Tibial nerve (tissue), 4 donors: ENCODE measurements around the gene ZNF573. TPM values are rescaled to one million over a fixed set of nuclear protein-coding genes. Genes with fewer than 3 reads are reported as not detected.

Source experiments
- DNase-seq, 2 donors: peaks; one replicate each; pipeline ENCODE4 v3.0.0-alpha.2; 2019; ENCODE audit warnings: low spot score in 2 of 2
- H3K27ac ChIP-seq, 4 donors: fragments of 200-600 bp; sonication (generic) in 3 of 4; one replicate each; pipeline ENCODE4 v1.5.1; 2017 to 2019; ENCODE audit warnings: mild to moderate bottlenecking in 1 of 4
- H3K27me3 ChIP-seq, 2 donors: fragments of 200-600 bp; sonication (generic) in 1 of 2; one replicate each; pipeline versions ENCODE4 v1.5.1 to v1.6.0; 2017 to 2019
- H3K36me3 ChIP-seq, 3 donors: fragments of 200-600 bp; sonication (generic); one replicate each; pipeline ENCODE4 v1.5.1; 2018 to 2019
- H3K4me1 ChIP-seq, 4 donors: fragments of 200-600 bp; sonication (generic) in 3 of 4; one replicate each; pipeline ENCODE4 v1.5.1; 2017 to 2019
- H3K4me3 ChIP-seq, 4 donors: fragments of 200-600 bp; sonication (generic) in 3 of 4; one replicate each; pipeline ENCODE4 v1.5.1; 2017 to 2019; ENCODE audit warnings: mild to moderate bottlenecking in 1 of 4, moderate library complexity in 1 of 4
- H3K9me3 ChIP-seq, 4 donors: fragments of 200-600 bp; sonication (generic) in 3 of 4; one replicate each; pipeline ENCODE4 v1.5.1; 2017 to 2019
- EP300 ChIP-seq, 2 donors: sonication (generic); formaldehyde crosslinking; IDR thresholded peaks; one replicate each; pipeline ENCODE4 v1.6.1; 2017; ENCODE audit warnings: antibody characterized with exemption in 2 of 2, mild to moderate bottlenecking in 1 of 2
- POLR2A ChIP-seq, 2 donors: fragments of 450-650 bp; IDR thresholded peaks; one replicate each; pipeline ENCODE4 v1.6.1; 2017; ENCODE audit warnings: antibody characterized with exemption in 2 of 2, mild to moderate bottlenecking in 2 of 2, moderate library complexity in 2 of 2
- WGBS, 2 donors: methylation state at CpG; one replicate each; pipeline ENCODE4 v1.1.5; 2018; 5-methylcytosine and 5-hydroxymethylcytosine counted together
- total RNA-seq, 4 donors: library from RNA; depleted of rRNA; stranded (reverse); fragments of >200 nt; gene quantifications; one replicate each; pipeline ENCODE4 v1.1.0, GENCODE V29; 2016
- TF ChIP-seq, protein P1 (sequence below), 5 experiments: fragments of 200-600 bp in 3 of 5; fragments of 450-650 bp in 2 of 5; sonication (generic) in 3 of 5; IDR thresholded peaks; one replicate each; pipeline ENCODE4 v1.5.1; 2016 to 2019; ENCODE audit warnings: antibody characterized with exemption in 5 of 5, mild to moderate bottlenecking in 3 of 5, moderate library complexity in 2 of 5

The ZNF573 gene
- total RNA-seq, 4 donors from 2014 or later, result 7.8 to 13.6 (median 9.5) TPM

DNA sequence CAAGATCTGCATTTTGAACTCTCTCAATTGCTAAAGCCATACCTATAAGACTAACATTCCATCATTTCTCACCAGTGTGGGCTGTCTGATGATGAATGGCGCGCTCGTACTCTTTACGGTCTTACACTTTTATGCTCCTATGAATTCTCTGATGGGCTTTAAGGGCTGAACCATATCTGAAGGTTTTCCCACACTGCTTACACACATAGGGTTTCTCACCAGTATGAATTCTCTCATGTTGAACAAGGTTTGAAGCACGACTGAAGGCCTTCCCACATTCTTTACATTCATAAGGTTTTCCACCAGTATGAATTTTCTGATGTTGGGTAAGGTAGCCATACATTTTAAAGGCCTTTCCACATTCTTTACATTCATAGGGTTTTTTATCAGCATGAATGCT lies 41.0 kb downstream of the ZNF573 start:
- DNase-seq, result no peak
- TF ChIP-seq POLR2A (IDR thresholded peaks at IDR 0.05) (no peak), EP300 (IDR thresholded peaks at IDR 0.05) (no peak)
- TF ChIP-seq, protein P1, sequence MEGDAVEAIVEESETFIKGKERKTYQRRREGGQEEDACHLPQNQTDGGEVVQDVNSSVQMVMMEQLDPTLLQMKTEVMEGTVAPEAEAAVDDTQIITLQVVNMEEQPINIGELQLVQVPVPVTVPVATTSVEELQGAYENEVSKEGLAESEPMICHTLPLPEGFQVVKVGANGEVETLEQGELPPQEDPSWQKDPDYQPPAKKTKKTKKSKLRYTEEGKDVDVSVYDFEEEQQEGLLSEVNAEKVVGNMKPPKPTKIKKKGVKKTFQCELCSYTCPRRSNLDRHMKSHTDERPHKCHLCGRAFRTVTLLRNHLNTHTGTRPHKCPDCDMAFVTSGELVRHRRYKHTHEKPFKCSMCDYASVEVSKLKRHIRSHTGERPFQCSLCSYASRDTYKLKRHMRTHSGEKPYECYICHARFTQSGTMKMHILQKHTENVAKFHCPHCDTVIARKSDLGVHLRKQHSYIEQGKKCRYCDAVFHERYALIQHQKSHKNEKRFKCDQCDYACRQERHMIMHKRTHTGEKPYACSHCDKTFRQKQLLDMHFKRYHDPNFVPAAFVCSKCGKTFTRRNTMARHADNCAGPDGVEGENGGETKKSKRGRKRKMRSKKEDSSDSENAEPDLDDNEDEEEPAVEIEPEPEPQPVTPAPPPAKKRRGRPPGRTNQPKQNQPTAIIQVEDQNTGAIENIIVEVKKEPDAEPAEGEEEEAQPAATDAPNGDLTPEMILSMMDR (IDR thresholded peaks at IDR 0.05), result no peak
- Histone ChIP-seq H3K9me3 (peaks cover 0 to 96% (median 31%) of the 10 kb centered on the region in 4 donors), H3K4me3 (no peak overlapping the region), H3K27ac (no peak overlapping the region), H3K4me1 (no peaks in the 10 kb centered on the region), H3K27me3 (no peaks in the 10 kb centered on the region), H3K36me3 (peaks cover 7 to 99% (median 20%) of the 10 kb centered on the region in 3 donors)
- WGBS, 2 donors, result 79 to 80% methylated on average over 5 of the region's 5 CpGs

DNA sequence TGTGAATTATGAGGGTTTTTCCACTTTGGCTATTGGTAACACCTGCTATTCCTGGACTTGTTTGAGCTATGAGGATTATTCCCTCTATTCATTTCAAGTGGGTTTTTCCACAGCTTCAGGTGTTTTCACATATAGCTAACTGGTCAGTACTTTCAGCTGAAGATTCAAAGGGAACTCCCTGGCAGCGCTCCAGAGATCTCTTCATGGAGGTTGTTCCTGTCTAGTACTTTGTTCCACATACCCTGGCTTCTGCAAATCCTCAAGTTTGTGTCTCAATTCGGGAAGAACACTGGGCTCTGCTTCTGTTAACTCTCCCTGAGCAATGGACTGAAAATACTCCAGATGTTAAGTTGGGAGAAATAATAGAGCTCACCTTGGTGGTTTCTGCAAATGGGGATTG lies 54.2 kb downstream of the ZNF573 start:
- 89 to 94% methylated on average over 2 of the region's 2 CpGs for WGBS, 2 donors
- Histone ChIP-seq H3K4me3 (no peak overlapping the region), H3K36me3 (peaks cover 0 to 7% (median 0%) of the 10 kb centered on the region in 3 donors), H3K4me1 (no peaks in the 10 kb centered on the region), H3K9me3 (peaks cover 0 to 17% (median 3%) of the 10 kb centered on the region in 4 donors), H3K27ac (no peak overlapping the region), H3K27me3 (no peaks in the 10 kb centered on the region)
- TF ChIP-seq, protein P1 (IDR thresholded peaks at IDR 0.05), result no peak
- no peak for TF ChIP-seq EP300 (IDR thresholded peaks at IDR 0.05)
- no peak for TF ChIP-seq POLR2A (IDR thresholded peaks at IDR 0.05)
- no peak for DNase-seq

DNA sequence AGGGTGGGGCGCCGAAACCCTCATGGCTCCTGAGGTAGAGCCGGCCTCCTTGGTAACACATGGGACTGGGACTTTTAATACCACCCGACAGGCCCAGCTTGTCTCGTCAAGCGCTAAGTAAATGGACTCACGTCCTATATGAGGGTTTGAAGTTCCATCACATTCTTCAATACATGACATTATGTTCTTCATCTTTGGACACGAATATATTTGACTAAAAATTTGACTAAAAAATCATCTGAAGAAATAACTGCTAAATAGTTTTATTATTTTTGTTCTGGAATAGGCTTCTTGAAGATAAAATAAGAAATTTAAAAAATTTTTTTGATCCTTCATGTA lies 59.5 kb downstream of the ZNF573 start:
- H3K4me1 ChIP-seq, result peaks cover 0 to 11% (median 7%) of the 10 kb centered on the region in 4 donors
- H3K9me3 ChIP-seq, result no peaks in the 10 kb centered on the region
- H3K27me3 ChIP-seq, result no peaks in the 10 kb centered on the region
- TF ChIP-seq, protein P1 (IDR thresholded peaks at IDR 0.05), result peak in 1 of 5 experiments; percentile 11
- no peak for TF ChIP-seq POLR2A (IDR thresholded peaks at IDR 0.05)
- no peak for DNase-seq
- H3K4me3 ChIP-seq, result peak overlapping the region; percentile 68 to 96 (median 82)
- WGBS, 2 donors, result 7 to 8% methylated on average over 8 of the region's 8 CpGs
- peak overlapping the region in 3 of 4 donors; percentile 80 to 87 (median 86) for H3K27ac ChIP-seq
- peaks cover 0 to 10% (median 0%) of the 10 kb centered on the region in 3 donors for H3K36me3 ChIP-seq

DNA sequence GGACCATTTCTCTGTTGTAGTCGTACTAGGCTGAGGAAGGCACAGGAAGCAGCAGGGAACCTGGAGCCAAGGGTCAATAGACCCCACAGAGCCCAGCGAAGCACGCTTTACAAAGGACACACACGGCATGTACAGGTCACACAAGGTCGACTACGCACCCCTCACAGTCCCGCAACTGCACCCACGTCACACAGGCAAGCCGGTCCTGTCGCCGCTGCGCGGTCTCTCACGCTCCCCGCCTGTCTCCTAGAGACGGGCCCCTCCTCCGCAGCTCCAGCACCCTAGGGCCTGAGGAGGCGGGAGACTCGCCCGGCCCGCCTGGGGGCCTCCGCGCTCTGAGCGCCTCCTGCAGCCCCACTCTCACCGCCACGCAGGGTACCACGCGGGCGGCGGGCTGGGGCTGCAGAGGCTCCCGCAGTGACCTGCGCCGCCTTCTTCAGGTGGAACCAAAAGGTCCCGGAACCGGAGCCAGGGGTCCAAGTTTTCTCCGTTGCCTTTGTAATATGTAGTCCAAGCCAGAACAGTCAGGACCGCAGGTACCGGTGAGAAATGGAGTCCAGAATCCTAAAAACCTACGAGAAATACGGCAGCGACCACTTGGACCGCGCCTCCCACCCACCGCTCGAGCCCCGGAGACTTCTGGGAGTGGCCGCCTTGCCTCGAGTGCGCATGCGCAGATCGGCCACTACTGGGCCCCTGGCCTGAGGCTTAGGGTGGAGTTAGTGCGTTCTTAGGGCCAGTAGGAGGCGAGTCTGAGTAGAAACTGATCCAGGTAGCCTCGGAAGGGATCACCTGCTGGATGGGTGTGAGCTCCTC lies 60.1 kb downstream of the ZNF573 start, which contains the start of gene ZNF607:
ZNF607 (minus strand) TSS at position 651 of the 816 bp plus-strand sequence. CDS start 8,143 bp downstream, outside the sequence.
- peak within 1 kb of the TSS; percentile 54 to 87 (median 83) for H3K27ac ChIP-seq
- peaks cover 0 to 16% (median 0%) of the 10 kb centered on the region in 3 donors for H3K36me3 ChIP-seq
- H3K4me3 ChIP-seq, result peak within 1 kb of the TSS; percentile 68 to 96 (median 82)
- no peaks in the 10 kb centered on the region for H3K9me3 ChIP-seq
- DNase-seq, result peak; percentile 57 to 61
- TF ChIP-seq POLR2A (IDR thresholded peaks at IDR 0.05) (peak in 1 of 2 donors; percentile 49), EP300 (IDR thresholded peaks at IDR 0.05) (peak; percentile 63 to 85)
- TF ChIP-seq, protein P1 (IDR thresholded peaks at IDR 0.05), result peak; percentile 42 to 71 (median 58)
- 0 to 1% methylated on average over 43 to 48 of the region's 54 CpGs for WGBS, 2 donors
- H3K4me1 ChIP-seq, result peaks cover 0 to 11% (median 7%) of the 10 kb centered on the region in 4 donors
- no peaks in the 10 kb centered on the region for H3K27me3 ChIP-seq

GRCh38 chr19:37718304-37718703 lies 61.1 kb downstream of the ZNF573 start:
- WGBS, 2 donors, result 47 to 52% methylated on average over 10 of the region's 10 CpGs
- Histone ChIP-seq H3K27me3 (no peaks in the 10 kb centered on the region), H3K27ac (peak overlapping the region; percentile 54 to 87 (median 83)), H3K9me3 (no peaks in the 10 kb centered on the region), H3K4me1 (peaks cover 0 to 11% (median 7%) of the 10 kb centered on the region in 4 donors), H3K4me3 (peak overlapping the region in 1 of 4 donors; percentile 68), H3K36me3 (peaks cover 0 to 23% (median 0%) of the 10 kb centered on the region in 3 donors)
- no peak for DNase-seq
- TF ChIP-seq EP300 (IDR thresholded peaks at IDR 0.05), result no peak
